ENCODE measurements around the gene RAB28.
A peak's percentile ranks its signal among the peaks of the same experiment; 100 is the strongest.

Gene RAB28

DNA sequence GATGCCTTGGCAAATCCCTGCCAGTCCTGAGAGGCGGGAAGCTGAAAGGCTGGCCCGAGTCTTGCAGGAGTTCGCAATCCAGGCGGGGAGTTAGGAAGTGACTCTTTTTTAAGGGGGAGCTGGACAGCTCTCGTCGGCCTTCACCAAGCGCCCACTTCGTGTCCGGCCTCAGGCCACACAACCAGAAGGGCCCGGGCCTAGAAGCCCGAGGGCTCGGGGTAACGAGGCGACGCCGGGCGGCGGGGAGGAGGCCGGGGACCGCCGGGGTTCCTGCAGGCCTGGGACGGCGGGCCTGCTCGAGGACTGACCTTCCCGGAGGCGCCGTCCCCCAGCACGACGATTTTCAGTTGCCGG lies 395 bp downstream of the RAB28 start:
- peak overlapping the region; percentile 50 for H4K91ac ChIP-seq (ENCODE audit: low read length)
- peak overlapping the region; percentile 63 for H2AFZ ChIP-seq (ENCODE audit: low read depth, low read length)
- WGBS, result 2% methylated on average over 18 of the region's 30 CpGs
- peak overlapping the region; percentile 60 for H3K27ac ChIP-seq (ENCODE audit: low read length, poor library complexity, severe bottlenecking)
- H3K27me3 ChIP-seq (ENCODE audit: control insufficient read depth in 1 of 2, insufficient read depth in 1 of 2, low read length in 2 of 2), result no peaks in the 10 kb centered on the region
- H3K23ac ChIP-seq (ENCODE audit: low read length in 2 of 2), result peak overlapping the region in 1 of 2 experiments; percentile 87
- peak overlapping the region; percentile 99 for H3K9ac ChIP-seq (ENCODE audit: low read length)
- peak overlapping the region in 1 of 2 experiments; percentile 63 for H2BK12ac ChIP-seq (ENCODE audit: low read length in 2 of 2)
- H3K36me3 ChIP-seq (ENCODE audit: control insufficient read depth in 1 of 2, insufficient read depth in 2 of 2, low read depth in 1 of 2, low read length in 2 of 2), result no peaks in the 10 kb centered on the region
- H3K4me1 ChIP-seq (ENCODE audit: control insufficient read depth, insufficient read depth, low read depth, low read length), result peaks cover 5% of the 10 kb centered on the region
- peaks cover 6% of the 10 kb centered on the region for H3K79me1 ChIP-seq (replicated peaks; ENCODE audit: low read length, poor library complexity, severe bottlenecking)
- no peak overlapping the region for H3K14ac ChIP-seq (ENCODE audit: low read length in 2 of 2)
- peak overlapping the region; percentile 85 to 86 for H3K18ac ChIP-seq (ENCODE audit: low read depth in 1 of 2, low read length in 2 of 2)
- H3K4me2 ChIP-seq (ENCODE audit: low read length, poor library complexity, severe bottlenecking), result peak overlapping the region; percentile 68
- no peaks in the 10 kb centered on the region for H3K9me3 ChIP-seq (ENCODE audit: control insufficient read depth, low read length)
- H4K8ac ChIP-seq (ENCODE audit: low read length), result no peak overlapping the region
- H3K4ac ChIP-seq (ENCODE audit: low read depth in 1 of 2, low read length in 2 of 2), result peak overlapping the region; percentile 13 to 51
- peak overlapping the region; percentile 85 to 93 for H3K4me3 ChIP-seq (ENCODE audit: insufficient read depth in 1 of 2, low read depth in 1 of 2, low read length in 2 of 2)
- H2BK120ac ChIP-seq (ENCODE audit: low read depth, low read length), result peak overlapping the region; percentile 79
- H2AK5ac ChIP-seq (ENCODE audit: low read length, severe bottlenecking), result no peak overlapping the region
- H2BK5ac ChIP-seq (ENCODE audit: low read depth, low read length, poor library complexity, severe bottlenecking), result peak overlapping the region; percentile 79
- DNase-seq, result peak; percentile 86
- no peak overlapping the region for H2BK15ac ChIP-seq (ENCODE audit: low read depth, poor library complexity, severe bottlenecking)

- Histone ChIP-seq H2BK5ac (ENCODE audit: low read depth, low read length, poor library complexity, severe bottlenecking) (no peak overlapping the region), H3K4ac (ENCODE audit: low read depth in 1 of 2, low read length in 2 of 2) (peak overlapping the region; percentile 13 to 51), H3K14ac (ENCODE audit: low read length in 2 of 2) (peak overlapping the region in 1 of 2 experiments; percentile 57), H3K27me3 (ENCODE audit: control insufficient read depth in 1 of 2, insufficient read depth in 1 of 2, low read length in 2 of 2) (no peaks in the 10 kb centered on the region), H3K18ac (ENCODE audit: low read depth in 1 of 2, low read length in 2 of 2) (peak overlapping the region; percentile 54 to 85), H3K23ac (ENCODE audit: low read length in 2 of 2) (peak overlapping the region in 1 of 2 experiments; percentile 87), H3K4me2 (ENCODE audit: low read length, poor library complexity, severe bottlenecking) (peak overlapping the region; percentile 68), H2BK12ac (ENCODE audit: low read length in 2 of 2) (peak overlapping the region in 1 of 2 experiments; percentile 63), H3K4me3 (ENCODE audit: insufficient read depth in 1 of 2, low read depth in 1 of 2, low read length in 2 of 2) (peak overlapping the region; percentile 85 to 93), H2BK15ac (ENCODE audit: low read depth, poor library complexity, severe bottlenecking) (no peak overlapping the region), H4K91ac (ENCODE audit: low read length) (peak overlapping the region; percentile 50), H3K27ac (ENCODE audit: low read length, poor library complexity, severe bottlenecking) (peak overlapping the region; percentile 60), H2AFZ (ENCODE audit: low read depth, low read length) (no peak overlapping the region), H2AK5ac (ENCODE audit: low read length, severe bottlenecking) (no peak overlapping the region), H3K9ac (ENCODE audit: low read length) (peak overlapping the region; percentile 99), H2BK120ac (ENCODE audit: low read depth, low read length) (peak overlapping the region; percentile 19), H4K8ac (ENCODE audit: low read length) (peak overlapping the region; percentile 37), H3K4me1 (ENCODE audit: control insufficient read depth, insufficient read depth, low read depth, low read length) (peaks cover 5% of the 10 kb centered on the region), H3K79me1 (replicated peaks; ENCODE audit: low read length, poor library complexity, severe bottlenecking) (peaks cover 6% of the 10 kb centered on the region), H3K36me3 (ENCODE audit: control insufficient read depth in 1 of 2, insufficient read depth in 2 of 2, low read depth in 1 of 2, low read length in 2 of 2) (peaks cover 0 to 2% of the 10 kb centered on the region in 2 experiments), H3K9me3 (ENCODE audit: control insufficient read depth, low read length) (no peaks in the 10 kb centered on the region)
- 2% methylated on average over 16 of the region's 17 CpGs for WGBS
- DNase-seq, result peak; percentile 77
Observed at GRCh38 chr4:13483136-13483767, 888 bp downstream of the RAB28 start.

DNA sequence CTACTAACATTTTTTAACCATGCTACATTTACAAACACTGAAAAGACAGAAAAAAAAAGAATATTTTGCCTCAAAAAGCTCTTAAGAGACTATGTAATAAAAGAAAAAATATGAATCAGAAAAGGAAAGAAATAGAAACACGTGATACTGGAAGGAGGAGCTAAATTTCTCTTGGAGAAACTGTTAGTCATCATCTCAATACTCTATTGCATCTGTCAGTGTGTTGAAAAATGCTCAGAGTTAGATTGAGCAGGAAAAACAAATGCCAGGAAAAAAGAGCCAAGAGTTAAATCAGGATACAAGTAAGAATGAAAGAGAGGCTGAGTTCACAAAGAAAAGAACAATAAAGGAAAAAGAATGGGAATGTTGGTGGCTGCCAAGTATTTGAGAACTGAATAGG lies 2.6 kb downstream of the RAB28 start:
- 0% methylated on average over 1 of the region's 1 CpG for WGBS
- Histone ChIP-seq H3K27me3 (ENCODE audit: control insufficient read depth in 1 of 2, insufficient read depth in 1 of 2, low read length in 2 of 2) (no peaks in the 10 kb centered on the region), H3K27ac (ENCODE audit: low read length, poor library complexity, severe bottlenecking) (no peak overlapping the region), H2BK12ac (ENCODE audit: low read length in 2 of 2) (no peak overlapping the region), H3K4me3 (ENCODE audit: insufficient read depth in 1 of 2, low read depth in 1 of 2, low read length in 2 of 2) (no peak overlapping the region), H3K36me3 (ENCODE audit: control insufficient read depth in 1 of 2, insufficient read depth in 2 of 2, low read depth in 1 of 2, low read length in 2 of 2) (peaks cover 0 to 5% of the 10 kb centered on the region in 2 experiments), H2AK5ac (ENCODE audit: low read length, severe bottlenecking) (no peak overlapping the region), H2BK5ac (ENCODE audit: low read depth, low read length, poor library complexity, severe bottlenecking) (no peak overlapping the region), H3K18ac (ENCODE audit: low read depth in 1 of 2, low read length in 2 of 2) (no peak overlapping the region), H3K4me2 (ENCODE audit: low read length, poor library complexity, severe bottlenecking) (no peak overlapping the region), H3K23ac (ENCODE audit: low read length in 2 of 2) (no peak overlapping the region), H3K9ac (ENCODE audit: low read length) (no peak overlapping the region), H4K91ac (ENCODE audit: low read length) (no peak overlapping the region), H3K14ac (ENCODE audit: low read length in 2 of 2) (no peak overlapping the region), H2BK15ac (ENCODE audit: low read depth, poor library complexity, severe bottlenecking) (no peak overlapping the region), H3K9me3 (ENCODE audit: control insufficient read depth, low read length) (no peaks in the 10 kb centered on the region), H2AFZ (ENCODE audit: low read depth, low read length) (no peak overlapping the region), H3K4me1 (ENCODE audit: control insufficient read depth, insufficient read depth, low read depth, low read length) (peaks cover 5% of the 10 kb centered on the region), H2BK120ac (ENCODE audit: low read depth, low read length) (no peak overlapping the region), H3K4ac (ENCODE audit: low read depth in 1 of 2, low read length in 2 of 2) (no peak overlapping the region), H3K79me1 (replicated peaks; ENCODE audit: low read length, poor library complexity, severe bottlenecking) (peaks cover 6% of the 10 kb centered on the region), H4K8ac (ENCODE audit: low read length) (no peak overlapping the region)
- peak; percentile 59 for DNase-seq

DNA sequence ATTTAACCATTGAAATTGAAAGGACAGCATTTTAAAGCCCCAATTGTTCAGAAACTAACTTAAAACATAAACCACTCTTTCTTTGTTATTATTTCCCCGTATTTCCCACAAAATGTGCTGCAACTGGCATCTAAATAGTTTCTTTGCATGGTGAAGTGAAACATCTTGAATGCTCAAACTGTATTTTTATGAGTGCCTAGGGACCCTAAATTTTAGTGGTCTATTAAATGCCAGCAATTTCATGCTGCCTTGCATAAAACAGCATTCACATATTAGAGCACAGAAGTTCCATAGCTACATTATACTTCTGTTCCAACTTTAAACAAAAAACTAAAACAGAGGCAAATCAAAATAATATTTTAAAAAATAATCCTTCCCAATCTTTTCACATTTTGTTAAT lies 5.4 kb downstream of the RAB28 start:
- Histone ChIP-seq H3K27ac (ENCODE audit: low read length, poor library complexity, severe bottlenecking) (no peak overlapping the region), H3K23ac (ENCODE audit: low read length in 2 of 2) (no peak overlapping the region), H2BK15ac (ENCODE audit: low read depth, poor library complexity, severe bottlenecking) (no peak overlapping the region), H3K27me3 (ENCODE audit: control insufficient read depth in 1 of 2, insufficient read depth in 1 of 2, low read length in 2 of 2) (no peaks in the 10 kb centered on the region), H3K36me3 (ENCODE audit: control insufficient read depth in 1 of 2, insufficient read depth in 2 of 2, low read depth in 1 of 2, low read length in 2 of 2) (peaks cover 0 to 13% of the 10 kb centered on the region in 2 experiments), H3K18ac (ENCODE audit: low read depth in 1 of 2, low read length in 2 of 2) (no peak overlapping the region), H3K4me1 (ENCODE audit: control insufficient read depth, insufficient read depth, low read depth, low read length) (peaks cover 5% of the 10 kb centered on the region), H2BK5ac (ENCODE audit: low read depth, low read length, poor library complexity, severe bottlenecking) (no peak overlapping the region), H2BK120ac (ENCODE audit: low read depth, low read length) (no peak overlapping the region), H4K91ac (ENCODE audit: low read length) (no peak overlapping the region), H3K4ac (ENCODE audit: low read depth in 1 of 2, low read length in 2 of 2) (no peak overlapping the region), H3K9me3 (ENCODE audit: control insufficient read depth, low read length) (no peaks in the 10 kb centered on the region), H4K8ac (ENCODE audit: low read length) (no peak overlapping the region), H3K4me2 (ENCODE audit: low read length, poor library complexity, severe bottlenecking) (no peak overlapping the region), H3K14ac (ENCODE audit: low read length in 2 of 2) (no peak overlapping the region), H3K9ac (ENCODE audit: low read length) (no peak overlapping the region), H3K79me1 (replicated peaks; ENCODE audit: low read length, poor library complexity, severe bottlenecking) (peaks cover 6% of the 10 kb centered on the region), H2BK12ac (ENCODE audit: low read length in 2 of 2) (no peak overlapping the region), H2AK5ac (ENCODE audit: low read length, severe bottlenecking) (no peak overlapping the region), H2AFZ (ENCODE audit: low read depth, low read length) (no peak overlapping the region), H3K4me3 (ENCODE audit: insufficient read depth in 1 of 2, low read depth in 1 of 2, low read length in 2 of 2) (no peak overlapping the region)
- WGBS, result no CpG with 5 or more reads among the region's 1 CpG
- DNase-seq, result no peak
